GM19395 (cell line): ENCODE measurements around the gene ANKRD24.
A peak's percentile ranks its signal among the peaks of the same experiment; 100 is the strongest.
"Not testable (repeated sequence)": the region's sequence is repeated elsewhere in the genome, so short reads cannot be mapped to it uniquely, and the experiment has no call there.

ENCODE experiments used
- ATAC-seq: cut with Tn5 transposase; IDR thresholded peaks from one replicate; pipeline ENCODE4 v1.9.1; 2021; ENCODE audit warnings: mild to moderate bottlenecking, moderate library complexity; ENCODE audit not compliant: unreplicated experiment

Gene ANKRD24

DNA sequence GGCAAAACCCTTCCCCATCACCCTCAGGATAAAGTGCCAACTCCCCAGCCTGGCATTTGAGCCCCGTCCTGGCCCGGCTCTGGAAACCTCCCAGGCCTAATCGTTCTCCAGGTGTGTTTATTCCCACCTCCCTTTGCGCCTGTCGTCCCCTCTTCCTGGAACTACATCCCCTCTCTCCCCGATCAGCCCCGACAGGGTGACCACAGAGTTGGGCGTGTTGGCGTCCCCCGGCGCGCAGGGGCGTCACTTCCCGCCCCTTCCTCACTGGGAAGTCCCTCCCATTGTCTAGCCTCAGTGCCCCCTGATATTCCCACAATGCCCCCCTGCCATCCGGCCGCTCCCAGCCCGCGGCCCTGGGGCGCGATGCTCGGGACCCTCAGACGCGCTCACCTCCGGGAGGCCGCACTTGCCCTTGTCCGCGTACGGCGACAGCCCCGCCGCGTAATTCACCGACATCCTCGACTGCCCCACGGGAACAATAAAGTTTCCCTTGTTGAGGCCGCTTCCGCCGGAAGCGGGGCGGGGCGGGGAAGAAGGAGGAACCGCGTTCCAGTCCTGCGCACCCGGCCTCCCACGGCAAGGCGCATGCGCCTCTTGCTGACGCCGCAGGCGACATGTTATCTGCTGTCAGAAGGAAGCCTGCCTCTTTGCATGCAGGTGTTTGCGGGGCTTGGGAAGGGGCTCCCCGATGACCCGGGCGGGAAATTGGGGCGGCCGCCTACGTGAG is at the start of gene ANKRD24, which contains the start of gene SIRT6:
TSS of gene ANKRD24 (plus strand) at position 606 of the 727 bp plus-strand sequence. CDS start 3,737 bp downstream, outside the sequence.
TSS of gene SIRT6 (minus strand) at position 480 of the 727 bp plus-strand sequence. CDS start at position 456, 24 bp downstream.
- peak; percentile 63 for ATAC-seq

DNA sequence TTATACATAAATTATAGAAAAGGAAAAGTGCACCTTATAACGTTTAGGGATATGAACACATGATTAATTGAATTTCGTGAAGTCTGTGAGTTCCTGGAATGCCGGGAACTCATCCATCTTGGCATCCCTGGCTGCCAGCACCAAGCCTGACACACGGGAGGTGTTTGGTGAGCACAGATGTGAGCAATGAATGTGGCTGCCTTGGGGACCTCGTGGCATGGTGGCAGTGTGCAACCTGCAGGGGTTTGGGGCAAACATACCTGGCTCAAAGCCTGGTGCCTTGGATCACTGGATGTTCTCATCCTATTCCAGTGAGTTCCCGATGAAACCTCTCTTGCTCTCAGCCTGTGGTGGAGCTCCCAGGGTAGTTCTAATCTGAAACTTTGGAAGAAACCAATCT is 48.1 kb upstream of the ANKRD24 start:
- ATAC-seq = no peak

DNA sequence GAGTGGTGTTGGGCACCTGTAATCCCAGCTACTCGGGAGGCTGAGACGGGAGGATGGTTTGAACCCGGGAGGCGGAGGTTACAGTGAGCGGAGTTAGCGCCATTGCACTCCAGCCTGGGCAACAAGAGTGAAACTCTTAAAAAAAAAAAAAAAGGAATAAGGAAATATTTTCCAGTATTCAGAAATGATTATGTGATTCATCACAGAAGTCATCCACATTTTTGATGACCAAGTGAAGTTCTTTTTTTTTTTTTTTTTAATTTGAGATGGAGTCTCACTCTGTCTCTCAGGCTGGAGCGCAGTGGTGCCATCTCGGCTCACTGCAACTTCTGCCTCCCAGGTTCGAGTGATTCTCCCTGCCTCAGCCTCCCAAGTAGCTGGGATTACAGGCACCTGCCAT is 47.1 kb upstream of the ANKRD24 start:
- not testable (repeated sequence) for ATAC-seq

DNA sequence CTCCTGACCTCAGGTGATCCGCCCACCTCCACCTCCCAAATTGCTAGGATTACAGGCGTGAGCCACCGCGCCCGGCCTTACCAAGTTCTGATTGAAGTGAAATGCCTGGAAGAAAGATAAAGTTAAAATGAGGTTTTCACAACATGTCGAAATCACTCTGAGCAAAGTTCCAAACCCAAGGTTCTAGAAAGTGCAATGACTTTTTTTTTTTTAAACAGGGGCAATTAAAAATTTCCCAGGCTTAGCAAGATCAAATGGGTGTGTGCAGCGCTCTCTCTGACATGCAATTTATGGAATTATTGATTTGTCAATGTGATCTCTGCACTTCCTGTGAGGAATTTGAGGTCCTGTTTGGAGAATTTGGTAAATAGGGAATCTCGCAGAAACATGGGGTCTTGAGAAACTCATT is 45.8 kb upstream of the ANKRD24 start:
- no peak for ATAC-seq

DNA sequence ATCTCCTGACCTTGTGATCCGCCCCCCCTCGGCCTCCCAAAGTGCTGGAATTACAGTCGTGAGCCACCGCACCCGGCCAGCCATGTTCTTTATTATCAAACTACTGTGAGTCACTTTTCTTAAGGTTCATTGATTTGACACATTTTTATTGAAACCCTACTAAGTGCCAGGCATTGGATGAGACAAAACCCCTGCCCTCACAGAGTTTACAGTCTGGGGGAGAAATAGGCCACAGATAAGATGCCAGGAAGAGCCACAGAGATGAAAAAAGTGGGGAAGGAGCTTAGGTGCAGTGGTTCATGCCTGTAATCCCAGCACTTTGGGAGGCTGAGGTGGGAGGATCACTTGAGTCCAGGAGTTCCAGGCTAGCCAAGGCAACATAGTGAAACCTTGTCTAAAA is 44.0 kb upstream of the ANKRD24 start:
- ATAC-seq = no peak

DNA sequence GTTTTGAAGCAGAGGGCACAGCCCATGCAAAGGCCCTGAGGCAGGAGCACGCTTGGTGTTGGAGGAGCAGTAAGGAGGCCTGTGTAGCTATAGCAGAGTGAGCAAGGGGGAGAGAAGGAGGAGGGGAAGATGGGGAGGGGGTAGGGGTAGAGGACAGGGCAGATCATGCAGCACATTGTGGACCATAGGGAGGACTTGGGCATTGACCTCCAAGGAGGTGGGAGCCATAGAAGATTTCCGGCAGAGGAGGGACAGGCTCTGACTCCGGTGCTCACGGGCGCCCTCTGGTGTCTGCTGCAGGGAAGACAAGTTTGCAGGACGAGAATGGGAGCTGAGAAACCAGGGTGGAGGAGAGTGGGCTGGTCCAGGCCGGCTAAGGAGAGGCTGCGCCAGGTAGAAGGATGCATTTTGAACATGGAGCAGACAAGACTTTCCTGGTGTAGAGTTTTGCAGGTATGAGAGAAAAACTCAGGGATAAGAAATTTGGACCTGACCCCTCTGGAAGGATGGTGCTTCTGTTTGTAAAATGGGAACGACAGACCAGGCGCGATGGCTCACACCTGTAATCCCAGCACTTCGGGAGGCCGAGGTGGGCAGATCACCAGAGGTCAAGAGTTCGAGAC is 42.8 kb upstream of the ANKRD24 start:
- ATAC-seq = no peak

DNA sequence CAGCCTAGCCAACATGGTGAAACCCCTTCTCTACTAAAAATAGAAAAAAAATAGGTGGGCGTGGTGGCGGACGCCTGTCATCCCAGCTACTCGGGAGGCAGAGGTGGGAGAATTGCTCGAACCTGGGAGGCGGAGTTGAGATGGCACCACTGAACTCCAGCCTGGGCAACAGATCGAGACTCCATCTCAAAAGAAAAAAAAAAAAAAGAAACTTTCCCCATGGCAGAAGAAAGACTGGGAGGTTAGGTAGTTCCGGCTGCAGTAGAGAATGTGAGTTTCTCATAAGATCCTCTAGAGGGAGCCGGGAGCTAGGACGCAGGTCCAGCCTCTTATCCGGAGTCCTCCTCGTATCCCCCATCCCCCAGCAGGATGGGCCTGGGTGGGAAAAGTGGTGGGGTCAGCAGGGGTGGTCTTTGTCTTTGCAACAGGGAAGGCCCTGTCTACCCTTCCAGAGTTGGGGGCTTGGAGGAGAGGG is 42.2 kb upstream of the ANKRD24 start:
- no peak for ATAC-seq

DNA sequence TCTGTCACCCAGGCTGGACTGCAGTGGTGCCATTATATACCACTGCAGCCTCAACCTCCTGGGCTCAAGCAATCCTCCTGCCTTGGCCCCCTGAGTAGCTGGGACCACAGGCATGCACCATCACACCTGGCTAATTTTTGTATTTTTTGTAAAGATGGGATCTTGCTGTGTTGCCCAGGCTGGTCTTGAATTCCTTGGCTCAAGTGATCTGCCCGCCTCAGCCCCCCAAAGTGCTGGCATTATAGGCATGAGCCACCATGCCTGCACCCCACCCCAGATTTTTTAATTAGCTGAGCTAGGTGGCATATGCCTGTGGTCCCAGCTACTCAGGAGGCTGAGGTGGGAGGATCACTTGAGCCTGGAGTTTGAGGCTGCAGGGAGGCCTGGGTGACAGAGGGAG is 39.6 kb upstream of the ANKRD24 start:
- ATAC-seq = not testable (repeated sequence)

DNA sequence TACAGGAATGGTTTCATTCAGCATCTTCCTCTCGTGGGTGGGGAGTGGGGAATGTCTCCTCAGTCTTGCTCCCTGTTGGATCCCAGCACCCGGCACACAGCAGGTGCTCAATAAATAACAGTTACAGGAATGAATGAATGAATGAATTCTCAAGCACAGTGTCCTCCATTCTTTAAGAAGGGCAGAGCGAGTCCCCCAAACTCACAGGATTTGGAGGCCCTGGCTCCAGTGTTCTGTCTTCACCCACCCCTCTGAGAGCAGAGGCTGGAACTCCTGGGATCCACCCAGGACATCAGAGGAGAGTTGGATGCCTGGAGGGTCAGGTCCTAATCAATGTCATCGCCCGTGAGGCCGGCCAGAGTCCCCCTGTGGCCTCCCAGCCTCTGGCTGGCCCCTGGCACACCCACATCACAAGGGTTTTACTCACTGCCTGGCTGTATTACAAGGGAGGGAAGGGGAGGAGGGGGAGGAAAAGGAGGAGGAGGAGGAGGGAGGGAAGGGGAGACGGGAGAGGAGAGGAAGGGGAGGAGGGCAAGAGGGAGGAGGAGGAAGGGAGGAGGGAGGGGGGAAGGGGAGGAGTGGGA is 37.7 kb upstream of the ANKRD24 start:
- no peak for ATAC-seq

DNA sequence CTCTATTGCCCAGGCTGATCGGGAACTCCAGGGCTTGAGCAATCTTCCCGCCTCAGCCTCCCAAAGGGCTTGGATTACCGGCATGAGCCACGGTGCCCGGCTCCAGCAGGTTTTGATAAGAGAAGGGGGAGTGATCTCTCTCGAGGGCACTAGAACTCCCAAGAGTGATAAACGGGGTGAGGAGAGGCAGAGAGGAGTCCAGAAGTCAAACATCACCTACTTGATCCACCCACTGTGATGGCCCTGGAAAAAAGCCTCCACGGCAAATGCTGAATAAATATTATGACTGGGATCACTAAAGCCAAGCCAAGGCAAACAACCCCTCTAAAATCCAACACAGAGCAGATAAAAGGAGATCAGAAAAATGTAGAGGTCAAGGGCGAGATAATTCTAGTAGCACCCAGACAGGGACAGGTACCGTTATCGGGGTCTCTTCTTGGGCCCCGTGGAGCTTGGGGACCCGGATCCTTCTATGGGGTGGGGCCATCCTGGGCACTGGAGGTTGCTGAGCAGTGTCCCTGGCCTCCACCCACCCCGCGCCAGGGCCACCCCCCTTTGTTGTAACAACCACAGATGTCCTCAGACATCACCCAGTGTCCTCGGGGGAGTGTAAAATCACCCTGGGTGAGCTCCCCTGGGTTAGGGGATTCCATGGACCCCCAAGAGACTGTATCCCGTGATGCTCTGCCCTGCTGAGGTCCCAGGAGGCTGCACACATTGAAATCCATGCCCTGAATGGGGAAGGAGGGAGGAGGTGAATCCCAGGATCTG is 32.8 kb upstream of the ANKRD24 start:
- no peak for ATAC-seq

DNA sequence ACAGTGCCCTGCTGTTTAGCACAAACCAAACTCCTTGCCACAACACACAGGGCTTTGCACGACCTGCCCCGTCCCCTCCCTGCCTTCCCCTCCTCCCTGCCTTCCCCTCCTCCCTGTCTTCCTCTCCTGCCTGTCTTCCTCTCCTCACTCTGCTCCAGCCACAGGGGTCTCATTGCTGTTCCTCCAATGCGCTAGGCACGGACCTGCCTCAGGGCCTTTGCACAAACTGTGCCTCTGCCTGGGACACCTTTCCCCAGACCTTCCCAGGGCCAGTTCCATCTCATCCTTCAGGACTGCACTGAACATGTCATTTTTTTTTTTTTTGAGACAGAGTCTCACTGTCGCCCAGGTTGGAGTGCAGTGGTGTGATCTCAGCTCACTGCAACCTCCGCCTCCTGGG is 30.9 kb upstream of the ANKRD24 start:
- no peak for ATAC-seq

DNA sequence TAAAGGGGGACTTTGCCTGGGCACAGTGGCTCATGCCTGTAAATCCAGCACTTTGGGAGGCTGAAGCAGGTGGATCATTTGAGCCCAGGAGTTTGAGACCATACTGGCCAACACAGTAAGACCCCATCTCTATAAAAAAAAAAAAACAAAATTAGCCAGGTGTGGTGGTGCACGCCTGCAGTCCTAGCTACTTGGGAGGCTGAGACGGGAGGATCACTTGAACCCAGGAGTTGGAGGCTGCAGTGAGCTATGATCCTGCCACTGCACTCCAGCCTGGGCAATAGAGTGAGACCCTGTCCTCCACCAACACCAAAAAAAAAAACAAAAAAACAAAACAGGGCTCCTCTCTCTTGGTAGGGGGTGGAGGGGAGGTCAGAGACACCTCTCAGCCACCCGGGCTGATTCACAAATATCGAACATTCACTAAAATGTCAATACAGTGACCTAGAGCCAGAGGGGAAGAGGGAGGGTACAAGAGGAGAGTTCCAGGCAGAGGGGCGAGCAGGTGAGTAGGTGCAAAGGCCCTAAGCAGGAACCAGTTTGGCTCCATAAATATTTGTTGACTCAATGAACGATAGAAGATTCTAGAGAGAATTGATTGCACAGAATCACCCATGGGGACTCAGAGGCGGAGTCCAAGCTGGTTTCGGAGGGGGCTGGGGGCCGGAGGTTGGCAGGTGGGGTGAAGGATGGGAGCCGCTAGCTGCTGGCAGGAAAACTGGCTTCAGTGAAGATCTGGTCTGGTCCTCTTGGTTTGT is 30.1 kb upstream of the ANKRD24 start:
- ATAC-seq = no peak

DNA sequence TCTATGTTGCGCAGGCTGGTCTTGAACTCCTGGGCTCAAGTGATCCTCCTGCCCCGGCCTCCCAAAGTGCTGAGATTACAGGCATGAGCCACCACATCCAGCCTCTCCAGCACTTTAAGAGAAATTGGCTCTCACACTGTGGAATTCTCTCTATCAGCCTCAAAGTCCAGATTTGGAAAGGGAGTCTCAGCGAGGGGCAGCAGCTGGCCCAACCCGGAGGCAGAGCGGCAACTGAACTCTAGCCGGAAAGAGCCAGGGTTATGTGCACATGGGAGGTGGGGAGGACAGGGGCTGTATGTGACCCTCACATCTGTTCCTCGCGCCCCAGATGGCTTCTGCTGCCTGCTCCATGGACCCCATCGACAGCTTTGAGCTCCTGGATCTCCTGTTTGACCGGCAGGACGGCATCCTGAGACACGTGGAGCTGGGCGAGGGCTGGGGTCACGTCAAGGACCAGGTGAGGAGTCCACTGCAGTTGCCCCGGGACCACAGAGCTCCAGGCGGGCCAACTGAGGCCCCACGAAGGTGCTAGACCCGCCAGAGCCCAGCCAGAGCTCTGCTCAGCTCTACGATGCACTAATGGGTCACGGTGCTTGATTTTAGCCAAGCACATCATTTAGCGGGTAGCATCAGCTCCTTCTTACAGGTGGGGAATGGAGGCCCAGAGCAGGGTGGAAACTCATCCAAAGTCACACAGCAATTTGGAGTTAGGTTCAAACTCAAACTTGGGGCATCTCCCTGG is 27.7 kb upstream of the ANKRD24 start:
- ATAC-seq = no peak

DNA sequence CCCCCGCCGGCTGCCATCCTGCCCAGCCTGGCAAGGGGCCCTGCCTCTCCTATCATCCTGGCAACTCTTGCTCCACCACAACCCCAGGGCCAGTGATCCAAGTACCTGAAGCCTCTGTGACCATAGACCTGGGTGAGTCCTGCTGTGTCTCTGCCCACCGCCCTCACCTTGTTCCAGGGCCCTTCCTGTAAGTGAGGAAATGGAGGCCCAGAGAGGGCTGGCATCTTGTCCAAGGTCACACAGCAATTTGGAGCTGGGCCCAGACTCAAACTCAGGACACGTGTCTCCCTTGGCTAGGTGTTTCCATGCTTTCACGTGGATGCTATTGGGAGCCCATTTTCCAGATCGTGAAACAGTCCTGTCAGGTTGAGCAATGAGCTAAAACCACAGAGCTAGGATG is 25.3 kb upstream of the ANKRD24 start:
- no peak for ATAC-seq

DNA sequence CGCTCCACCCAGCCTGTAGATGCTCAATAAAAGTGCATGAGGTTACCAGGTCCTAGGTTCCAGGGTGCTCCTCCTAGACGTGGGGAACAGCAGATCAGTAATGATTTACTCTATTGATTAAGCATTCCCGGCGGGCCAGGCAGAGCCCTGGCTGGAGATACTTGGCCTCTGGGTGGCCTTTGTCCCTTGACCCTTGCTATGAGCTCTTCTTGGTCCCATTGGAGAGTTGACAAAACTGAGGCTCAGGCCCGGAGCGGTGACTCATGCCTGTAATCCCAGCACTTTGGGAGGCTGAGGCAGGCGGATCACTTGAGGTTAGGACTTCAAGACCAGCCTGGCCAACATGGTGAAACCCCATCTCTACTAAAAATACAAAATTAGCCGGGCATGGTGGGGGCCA is 24.5 kb upstream of the ANKRD24 start:
- ATAC-seq = not testable (repeated sequence)

DNA sequence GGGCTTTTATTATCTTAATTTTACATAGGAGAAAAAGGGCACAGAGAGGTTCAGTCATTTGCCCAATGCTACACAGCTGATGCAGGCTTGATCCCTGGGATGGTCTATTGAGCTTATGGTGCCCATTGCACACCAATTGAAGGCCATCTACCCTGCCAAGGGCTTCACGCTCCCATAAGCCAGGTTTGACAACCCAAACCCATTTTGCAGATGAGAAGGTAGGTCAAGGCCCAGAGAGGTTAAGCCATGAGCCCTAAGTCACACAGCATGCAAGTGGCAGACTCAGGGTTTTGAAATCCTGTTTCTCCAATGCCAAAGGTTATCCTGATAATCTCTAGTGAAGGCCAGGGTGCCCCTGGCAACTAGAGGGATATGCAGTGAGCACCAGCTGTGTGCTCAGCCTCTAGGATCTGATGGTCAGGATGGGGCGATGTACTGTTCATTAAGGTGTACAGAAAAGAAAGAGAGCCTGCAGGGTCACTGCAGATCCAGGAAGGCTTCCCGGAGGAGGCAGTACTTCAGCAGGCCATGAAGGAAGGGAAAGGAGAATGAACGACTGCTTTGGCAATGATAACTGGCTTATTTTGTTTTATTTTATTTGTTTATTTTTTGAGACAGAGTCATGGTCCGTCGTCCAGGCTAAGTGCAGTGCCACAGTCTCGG is 20.9 kb upstream of the ANKRD24 start:
- no peak for ATAC-seq

DNA sequence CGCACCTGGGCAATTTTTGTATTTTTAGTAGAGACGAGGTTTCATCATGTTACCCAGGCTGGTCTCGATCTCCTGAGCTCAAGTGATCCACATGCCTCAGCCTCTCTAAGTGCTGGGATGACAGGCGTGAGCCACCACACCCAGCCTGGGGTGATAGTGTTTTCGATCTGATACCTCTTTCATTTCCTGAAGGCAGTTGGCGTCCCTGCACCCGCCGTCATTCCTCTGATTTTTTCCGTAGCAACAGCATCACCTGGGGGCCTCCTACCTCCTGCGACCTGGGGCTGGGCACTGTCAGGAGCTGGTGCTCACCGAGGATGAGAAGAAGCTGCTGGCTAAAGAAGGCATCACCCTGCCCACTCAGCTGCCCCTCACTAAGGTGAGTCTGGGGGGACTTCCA is 18.2 kb upstream of the ANKRD24 start:
- no peak for ATAC-seq

DNA sequence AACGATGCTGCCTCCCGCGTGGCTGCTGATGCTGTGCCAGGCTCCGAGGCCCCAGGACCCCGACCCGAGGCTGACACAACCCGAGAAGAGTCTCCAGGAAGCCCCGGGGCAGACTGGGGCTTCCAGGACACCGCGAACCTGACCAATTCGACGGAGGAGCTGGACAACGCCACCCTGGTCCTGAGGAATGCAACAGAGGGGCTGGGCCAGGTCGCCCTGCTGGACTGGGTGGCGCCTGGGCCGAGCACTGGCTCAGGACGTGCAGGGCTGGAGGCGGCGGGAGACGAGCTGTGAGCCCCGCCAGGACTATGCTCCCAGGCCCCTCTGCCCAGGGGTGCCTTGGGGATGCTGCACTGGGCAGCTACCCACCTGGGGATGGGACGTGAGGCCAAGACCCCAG is 10.8 kb upstream of the ANKRD24 start:
- no peak for ATAC-seq

DNA sequence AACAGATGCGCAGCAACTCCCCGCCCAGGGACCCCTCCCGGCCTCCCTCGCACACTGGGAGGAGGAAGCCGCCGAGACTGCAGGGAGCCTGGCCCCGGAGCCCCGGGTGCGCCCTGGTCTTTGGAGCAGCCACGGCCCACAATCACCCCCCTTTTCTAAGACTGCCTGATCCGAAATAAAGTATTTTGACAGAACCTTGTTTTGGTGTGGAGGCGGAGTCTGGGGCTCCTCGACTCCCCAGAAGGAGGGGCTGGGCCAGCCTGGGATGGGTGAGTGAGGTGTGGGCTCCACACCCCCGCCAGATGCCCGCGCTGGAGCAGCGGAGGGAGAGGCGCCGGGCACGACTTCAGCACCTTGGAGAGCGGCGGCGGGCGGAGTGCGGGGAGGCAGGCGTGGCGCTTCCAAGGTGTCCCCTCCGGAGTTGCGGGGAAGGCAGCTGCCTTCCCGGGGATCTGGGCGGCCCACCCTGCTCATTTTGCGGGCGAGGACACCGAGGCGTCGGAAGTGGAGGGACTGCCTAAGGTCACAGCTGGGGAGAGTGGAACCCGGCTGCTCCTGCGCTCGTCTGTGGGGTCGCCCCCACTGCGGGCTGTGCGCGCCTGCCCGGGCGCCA is 9.5 kb upstream of the ANKRD24 start:
- ATAC-seq = no peak
